Measurements from ENCODE around the gene ASPHD1. TPM values are rescaled to one million over a fixed set of nuclear protein-coding genes. Genes with fewer than 3 reads are reported as not detected.

ASPHD1 gene
- total RNA-seq, 1 donor from 2014 or later = 14.2 TPM

DNA sequence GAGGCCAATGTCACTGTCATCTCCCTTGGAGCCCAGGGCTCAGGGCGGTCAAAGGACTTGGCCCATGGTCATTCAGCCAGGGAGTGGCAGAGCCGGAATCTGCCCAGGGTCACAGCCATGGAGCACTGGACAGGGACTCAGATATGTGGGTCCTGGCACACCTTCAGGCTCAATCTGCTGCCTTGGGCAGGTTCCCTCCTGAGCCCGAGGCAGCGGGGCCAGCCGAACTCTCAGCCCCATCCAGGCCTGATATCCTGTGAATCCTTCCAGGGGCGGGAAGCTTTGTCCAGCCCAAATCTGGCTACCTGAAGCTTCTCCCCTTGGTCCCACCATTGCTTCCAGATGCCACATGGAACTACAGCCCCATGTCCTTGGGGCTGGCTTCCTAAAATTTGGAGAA lies 25.1 kb upstream of the ASPHD1 start:
- TF ChIP-seq, protein P1, sequence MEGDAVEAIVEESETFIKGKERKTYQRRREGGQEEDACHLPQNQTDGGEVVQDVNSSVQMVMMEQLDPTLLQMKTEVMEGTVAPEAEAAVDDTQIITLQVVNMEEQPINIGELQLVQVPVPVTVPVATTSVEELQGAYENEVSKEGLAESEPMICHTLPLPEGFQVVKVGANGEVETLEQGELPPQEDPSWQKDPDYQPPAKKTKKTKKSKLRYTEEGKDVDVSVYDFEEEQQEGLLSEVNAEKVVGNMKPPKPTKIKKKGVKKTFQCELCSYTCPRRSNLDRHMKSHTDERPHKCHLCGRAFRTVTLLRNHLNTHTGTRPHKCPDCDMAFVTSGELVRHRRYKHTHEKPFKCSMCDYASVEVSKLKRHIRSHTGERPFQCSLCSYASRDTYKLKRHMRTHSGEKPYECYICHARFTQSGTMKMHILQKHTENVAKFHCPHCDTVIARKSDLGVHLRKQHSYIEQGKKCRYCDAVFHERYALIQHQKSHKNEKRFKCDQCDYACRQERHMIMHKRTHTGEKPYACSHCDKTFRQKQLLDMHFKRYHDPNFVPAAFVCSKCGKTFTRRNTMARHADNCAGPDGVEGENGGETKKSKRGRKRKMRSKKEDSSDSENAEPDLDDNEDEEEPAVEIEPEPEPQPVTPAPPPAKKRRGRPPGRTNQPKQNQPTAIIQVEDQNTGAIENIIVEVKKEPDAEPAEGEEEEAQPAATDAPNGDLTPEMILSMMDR (IDR thresholded peaks at IDR 0.05; ENCODE audit: unreplicated experiment) = no peak
- no peak overlapping the region for H3K4me3 Mint-ChIP-seq

DNA sequence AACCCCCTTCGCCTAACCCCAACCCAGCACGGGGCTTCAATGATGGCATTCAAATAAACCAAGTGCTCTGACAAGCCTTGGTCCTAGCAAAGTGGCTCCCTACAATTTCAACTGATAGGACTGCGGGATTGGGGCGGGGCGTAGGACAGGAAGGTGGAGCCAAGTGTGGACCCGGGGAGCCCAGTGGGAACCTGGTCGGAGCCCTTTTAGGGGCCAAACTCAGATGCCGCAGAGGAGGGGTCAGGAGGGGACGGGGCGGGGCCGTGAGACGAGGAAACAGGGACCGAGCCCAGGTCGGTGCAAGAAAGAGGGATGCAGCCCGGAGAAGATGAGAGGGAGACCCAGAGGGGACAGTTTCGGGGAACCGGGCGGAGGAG lies 24.1 kb upstream of the ASPHD1 start:
- Mint-ChIP-seq H3K9me3 (no peaks in the 10 kb centered on the region), H3K36me3 (peaks cover 6% of the 10 kb centered on the region), H3K4me3 (peak overlapping the region; percentile 16), H3K4me1 (peaks cover 5% of the 10 kb centered on the region), H3K27me3 (ENCODE audit: low read depth) (peaks cover 52% of the 10 kb centered on the region), H3K27ac (no peak overlapping the region)
- TF ChIP-seq, protein P1 (IDR thresholded peaks at IDR 0.05; ENCODE audit: unreplicated experiment) = no peak
- DNase-seq (ENCODE audit: low spot score in 2 of 2, unreplicated experiment in 2 of 2) = no peak

More for the DNA sequence above, 25.1 kb upstream of the ASPHD1 start:
- H3K36me3 Mint-ChIP-seq = peaks cover 6% of the 10 kb centered on the region
- H3K9me3 Mint-ChIP-seq = no peaks in the 10 kb centered on the region
- peaks cover 5% of the 10 kb centered on the region for H3K4me1 Mint-ChIP-seq
- H3K27me3 Mint-ChIP-seq (ENCODE audit: low read depth) = peaks cover 52% of the 10 kb centered on the region
- DNase-seq (ENCODE audit: low spot score in 2 of 2, unreplicated experiment in 2 of 2) = no peak
- no peak overlapping the region for H3K27ac Mint-ChIP-seq

DNA sequence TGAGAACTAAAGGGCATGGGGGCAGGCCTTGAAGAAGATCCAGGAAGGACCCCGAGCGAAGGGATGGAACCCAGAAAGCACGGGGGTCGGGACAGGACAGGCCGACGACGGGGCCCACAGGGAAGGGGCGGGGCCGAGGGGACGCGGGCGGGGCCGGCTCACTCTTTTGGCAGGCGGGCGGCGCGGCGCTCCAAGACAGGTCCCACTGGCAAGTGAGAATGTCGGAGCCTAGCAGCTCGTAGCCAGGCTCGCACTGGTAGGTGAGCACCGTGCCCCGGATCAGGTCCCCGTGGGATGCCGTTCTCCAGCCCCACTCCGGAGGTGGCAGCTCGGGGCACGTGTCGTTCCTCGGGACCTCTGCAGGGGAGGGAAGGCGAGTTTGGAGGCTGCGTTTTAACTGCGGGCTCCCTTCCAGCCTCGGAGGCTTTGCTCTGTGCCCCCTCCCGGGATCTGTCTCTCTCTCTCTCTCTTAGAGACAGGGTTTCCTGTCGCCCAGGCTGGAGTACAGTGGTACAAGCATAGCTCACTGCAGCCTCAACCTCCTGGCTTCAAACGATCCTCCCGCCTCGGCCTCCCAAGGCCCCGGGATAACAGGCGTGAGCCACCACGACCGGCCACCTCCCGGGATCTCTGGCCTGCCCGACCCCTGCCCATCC lies 23.6 kb upstream of the ASPHD1 start:
- Mint-ChIP-seq H3K27ac (no peak overlapping the region), H3K4me3 (peak overlapping the region; percentile 24), H3K9me3 (no peaks in the 10 kb centered on the region), H3K27me3 (ENCODE audit: low read depth) (peaks cover 52% of the 10 kb centered on the region), H3K36me3 (peaks cover 4% of the 10 kb centered on the region), H3K4me1 (peaks cover 5% of the 10 kb centered on the region)
- TF ChIP-seq, protein P1 (IDR thresholded peaks at IDR 0.05; ENCODE audit: unreplicated experiment) = no peak
- no peak for DNase-seq (ENCODE audit: low spot score in 2 of 2, unreplicated experiment in 2 of 2)

DNA sequence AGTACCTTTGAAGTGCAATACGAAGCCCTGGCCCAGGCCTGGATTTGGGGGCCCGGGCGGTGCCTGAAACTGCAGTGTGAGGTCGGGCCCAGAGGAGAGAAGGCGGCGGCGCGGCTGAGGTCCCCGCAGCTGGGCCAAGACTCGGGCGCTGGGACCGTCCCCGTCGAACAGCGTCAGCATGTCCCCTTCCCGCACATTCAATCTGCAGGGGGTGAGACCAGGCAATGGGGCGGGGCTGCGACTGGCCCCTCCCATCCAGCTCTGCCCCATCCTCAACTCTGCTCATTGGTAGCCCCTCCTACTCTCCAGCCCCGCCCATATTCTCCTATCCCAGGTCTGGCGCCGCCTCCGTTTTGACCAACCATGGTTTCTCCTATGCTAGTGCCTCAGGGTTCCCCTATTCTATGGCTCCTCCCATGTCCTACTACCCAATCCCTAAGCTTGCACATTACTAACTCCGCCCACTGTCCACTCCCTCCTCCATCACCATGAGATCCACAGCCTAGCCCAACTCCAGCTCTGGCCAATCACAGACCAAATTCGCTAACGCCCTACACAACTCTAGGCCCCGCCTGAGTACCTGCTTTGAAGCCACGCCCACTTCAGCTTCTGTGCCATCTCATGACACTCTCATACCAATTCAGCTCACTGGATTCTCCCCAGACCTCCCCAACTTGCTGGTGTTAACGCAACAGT lies 22.9 kb upstream of the ASPHD1 start:
- Mint-ChIP-seq H3K4me1 (peaks cover 5% of the 10 kb centered on the region), H3K36me3 (peaks cover 4% of the 10 kb centered on the region), H3K9me3 (no peaks in the 10 kb centered on the region), H3K4me3 (peak overlapping the region; percentile 20), H3K27me3 (ENCODE audit: low read depth) (peaks cover 52% of the 10 kb centered on the region), H3K27ac (no peak overlapping the region)
- TF ChIP-seq, protein P1 (IDR thresholded peaks at IDR 0.05; ENCODE audit: unreplicated experiment) = no peak
- no peak for DNase-seq (ENCODE audit: low spot score in 2 of 2, unreplicated experiment in 2 of 2)

DNA sequence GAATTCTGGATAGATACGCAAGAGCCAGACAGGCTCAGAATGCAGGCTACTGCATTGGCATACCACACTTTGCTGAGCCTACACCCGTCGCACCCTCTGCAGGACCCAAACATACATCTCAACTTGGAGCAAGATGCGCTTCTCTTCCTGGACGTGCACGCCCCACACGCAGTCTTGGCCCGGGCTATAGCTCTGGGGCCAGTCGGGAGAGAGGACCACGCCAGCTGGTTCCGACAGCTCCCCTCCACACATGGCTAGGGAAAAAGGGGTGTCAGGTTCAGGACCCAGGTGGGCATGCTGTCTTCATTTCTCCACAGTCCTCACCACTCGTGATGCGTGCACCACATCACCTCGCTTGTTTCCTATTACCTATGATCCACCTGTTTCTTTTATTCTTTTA lies 22.1 kb upstream of the ASPHD1 start:
- TF ChIP-seq, protein P1 (IDR thresholded peaks at IDR 0.05; ENCODE audit: unreplicated experiment) = no peak
- Mint-ChIP-seq H3K4me3 (no peak overlapping the region), H3K27me3 (ENCODE audit: low read depth) (peaks cover 52% of the 10 kb centered on the region), H3K36me3 (peaks cover 4% of the 10 kb centered on the region), H3K4me1 (peaks cover 5% of the 10 kb centered on the region), H3K9me3 (no peaks in the 10 kb centered on the region), H3K27ac (no peak overlapping the region)
- DNase-seq (ENCODE audit: low spot score in 2 of 2, unreplicated experiment in 2 of 2) = no peak

All from mesothelial cell of epicardium (in vitro differentiated cells).